DLD1 (cell line): Measurements from ENCODE around the gene KLB.
"Not testable (repeated sequence)": the region's sequence is repeated elsewhere in the genome, so short reads cannot be mapped to it uniquely, and the experiment has no call there.

Experiments
- in situ Hi-C: cut with HindIII; loops from 2 replicates; pipeline ENCODE4 v1.10.0; 2017; ENCODE audit warnings: low sequenced_read_pairs

The KLB gene

GRCh38 chr4:39406763-39407583, at the start of gene KLB:
TSS of gene KLB (plus strand) at chr4:39406930. CDS start at chr4:39406950, 20 bp downstream.
- in situ Hi-C loops = no loop called here

GRCh38 chr4:39357002-39357401, 49.7 kb upstream of the KLB start:
- in situ Hi-C loops = no loop called here

- in situ Hi-C loops = not testable (repeated sequence)
Observed at GRCh38 chr4:39360611-39361010, 46.1 kb upstream of the KLB start.

GRCh38 chr4:39362827-39363226, 43.9 kb upstream of the KLB start:
- in situ Hi-C loops = no loop called here

GRCh38 chr4:39363773-39364393, 42.8 kb upstream of the KLB start:
- in situ Hi-C loops = no loop called here

GRCh38 chr4:39365360-39365759, 41.4 kb upstream of the KLB start:
- in situ Hi-C loops = no loop called here

- in situ Hi-C loops = no loop called here
Observed at GRCh38 chr4:39365830-39366771, 40.6 kb upstream of the KLB start, which contains the start of gene RFC1. TSS of gene RFC1 (minus strand) at chr4:39366362. CDS start at chr4:39366241, 121 bp downstream.

GRCh38 chr4:39367166-39367565, 39.6 kb upstream of the KLB start:
- in situ Hi-C loops = no loop called here

- in situ Hi-C loops = no loop called here
Observed at GRCh38 chr4:39369301-39369700, 37.4 kb upstream of the KLB start.

- in situ Hi-C loops = not testable (repeated sequence)
Observed at GRCh38 chr4:39371209-39371608, 35.5 kb upstream of the KLB start.

- in situ Hi-C loops = no loop called here
Observed at GRCh38 chr4:39375478-39375877, 31.3 kb upstream of the KLB start.

GRCh38 chr4:39383690-39384089, 23.0 kb upstream of the KLB start:
- in situ Hi-C loops = no loop called here

GRCh38 chr4:39384563-39384962, 22.2 kb upstream of the KLB start:
- in situ Hi-C loops = no loop called here

- in situ Hi-C loops = no loop called here
Observed at GRCh38 chr4:39390603-39391002, 16.1 kb upstream of the KLB start.

- in situ Hi-C loops = no loop called here
Observed at GRCh38 chr4:39394706-39395105, 12.0 kb upstream of the KLB start.

- in situ Hi-C loops = not testable (repeated sequence)
Observed at GRCh38 chr4:39401640-39402039, 5.1 kb upstream of the KLB start.

- in situ Hi-C loops = no loop called here
Observed at GRCh38 chr4:39407584-39407885, 805 bp downstream of the KLB start.

- in situ Hi-C loops = no loop called here
Observed at GRCh38 chr4:39410415-39410814, 3.7 kb downstream of the KLB start.

- in situ Hi-C loops = not testable (repeated sequence)
Observed at GRCh38 chr4:39411561-39411960, 4.8 kb downstream of the KLB start.

GRCh38 chr4:39415678-39416283, 9.1 kb downstream of the KLB start:
- in situ Hi-C loops = no loop called here

GRCh38 chr4:39422247-39422646, 15.5 kb downstream of the KLB start:
- in situ Hi-C loops = no loop called here
